H1 (cell line): ENCODE measurements around the gene GRM7. TPM values are rescaled to one million over a fixed set of nuclear protein-coding genes. Genes with fewer than 3 reads are reported as not detected.

Experiments
- CHD2 ChIP-seq: IDR thresholded peaks from 2 replicates; pipeline ENCODE4 v1.6.1; 2012; ENCODE audit warnings: low read length, improper control_type of control experiment
- EP300 ChIP-seq, 2 experiments: IDR thresholded peaks; 1 replicate in 1 of 2; 2 replicates in 1 of 2; pipeline ENCODE4 v1.6.1; 2011 to 2012; ENCODE audit warnings: low read depth in 2 of 2, low read length in 2 of 2, mild to moderate bottlenecking in 2 of 2, borderline replicate concordance in 1 of 2, inconsistent platforms in 1 of 2, moderate library complexity in 1 of 2
- KDM1A ChIP-seq: fragments of 200-600, 300-600 bp; sonication (generic); IDR thresholded peaks from 2 replicates; pipeline ENCODE4 v1.7.1; 2016; ENCODE audit warnings: mild to moderate bottlenecking, low read length, borderline replicate concordance
- SP1 ChIP-seq: IDR thresholded peaks from 2 replicates; pipeline ENCODE4 v1.6.1; 2011; ENCODE audit warnings: low read depth, low read length
- TAF7 ChIP-seq: optimal IDR thresholded peaks from 2 replicates; pipeline ENCODE3; 2011; ENCODE audit warnings: low read depth, mild to moderate bottlenecking, inconsistent platforms, low read length, moderate library complexity, borderline replicate concordance
- polyA plus RNA-seq, 7 experiments: library from polyadenylated mRNA; depleted of rRNA in 3 of 7; stranded (reverse) in 5 of 7; unstranded in 2 of 7; fragments of >200 nt in 5 of 7; fragments of 200-250 nt in 2 of 7; gene quantifications; 1 replicate in 5 of 7; 2 replicates in 1 of 7; 4 replicates in 1 of 7; pipeline versions ENCODE4 v1.2.1 to v1.2.3, GENCODE V29; 2011 to 2013; ENCODE audit warnings: missing spikeins in 2 of 7, mixed read lengths in 2 of 7
- total RNA-seq: library from RNA; stranded (reverse); fragmentation: NEBNext Ultra II Directional; extraction: Animal tissue kit (Norgen Biotek cat#: 25700); gene quantifications from 2 replicates; pipeline ENCODE4 v1.2.1, GENCODE V29; 2021
- TF ChIP-seq, protein P1 (sequence below): fragments of 300-600 bp; sonication (generic); IDR thresholded peaks from 2 replicates; pipeline ENCODE4 v1.7.1; 2012; ENCODE audit warnings: low read length, moderate library complexity, mild to moderate bottlenecking, inconsistent platforms; ENCODE audit not compliant: insufficient replicate concordance

GRM7 gene
- total and polyA plus RNA-seq, 2 of the 8 experiments (the other 6 are each of a cell fraction or from before 2014, with no cell fraction given) = 0.17 to 0.24 TPM

DNA sequence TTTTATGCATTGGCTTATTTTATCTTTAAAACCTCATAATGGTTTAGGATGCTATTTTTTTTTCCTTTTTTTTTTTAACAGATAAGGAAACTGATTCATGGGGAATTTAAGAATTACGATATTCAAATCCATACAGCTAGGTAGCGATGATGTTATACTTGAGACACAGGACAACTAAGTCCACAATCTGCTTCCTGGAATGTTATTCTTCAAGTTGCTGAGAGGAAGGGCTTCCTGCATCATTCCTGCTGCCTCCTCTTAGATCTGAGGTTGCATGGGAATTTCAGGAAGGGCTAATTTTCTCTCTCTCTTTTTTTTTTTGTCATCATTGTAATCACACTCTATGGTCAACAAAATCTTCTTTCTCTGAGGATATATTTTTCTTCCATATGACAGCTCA lies 595.5 kb downstream of the GRM7 start (continued):
- TF ChIP-seq SP1 (no peak), CHD2 (no peak), KDM1A (no peak), EP300 (IDR thresholded peaks at IDR 0.05; ENCODE audit: borderline replicate concordance in 1 of 2, low read depth in 2 of 2, low read length in 2 of 2) (no peak), TAF7 (no peak)
- TF ChIP-seq, protein P1, sequence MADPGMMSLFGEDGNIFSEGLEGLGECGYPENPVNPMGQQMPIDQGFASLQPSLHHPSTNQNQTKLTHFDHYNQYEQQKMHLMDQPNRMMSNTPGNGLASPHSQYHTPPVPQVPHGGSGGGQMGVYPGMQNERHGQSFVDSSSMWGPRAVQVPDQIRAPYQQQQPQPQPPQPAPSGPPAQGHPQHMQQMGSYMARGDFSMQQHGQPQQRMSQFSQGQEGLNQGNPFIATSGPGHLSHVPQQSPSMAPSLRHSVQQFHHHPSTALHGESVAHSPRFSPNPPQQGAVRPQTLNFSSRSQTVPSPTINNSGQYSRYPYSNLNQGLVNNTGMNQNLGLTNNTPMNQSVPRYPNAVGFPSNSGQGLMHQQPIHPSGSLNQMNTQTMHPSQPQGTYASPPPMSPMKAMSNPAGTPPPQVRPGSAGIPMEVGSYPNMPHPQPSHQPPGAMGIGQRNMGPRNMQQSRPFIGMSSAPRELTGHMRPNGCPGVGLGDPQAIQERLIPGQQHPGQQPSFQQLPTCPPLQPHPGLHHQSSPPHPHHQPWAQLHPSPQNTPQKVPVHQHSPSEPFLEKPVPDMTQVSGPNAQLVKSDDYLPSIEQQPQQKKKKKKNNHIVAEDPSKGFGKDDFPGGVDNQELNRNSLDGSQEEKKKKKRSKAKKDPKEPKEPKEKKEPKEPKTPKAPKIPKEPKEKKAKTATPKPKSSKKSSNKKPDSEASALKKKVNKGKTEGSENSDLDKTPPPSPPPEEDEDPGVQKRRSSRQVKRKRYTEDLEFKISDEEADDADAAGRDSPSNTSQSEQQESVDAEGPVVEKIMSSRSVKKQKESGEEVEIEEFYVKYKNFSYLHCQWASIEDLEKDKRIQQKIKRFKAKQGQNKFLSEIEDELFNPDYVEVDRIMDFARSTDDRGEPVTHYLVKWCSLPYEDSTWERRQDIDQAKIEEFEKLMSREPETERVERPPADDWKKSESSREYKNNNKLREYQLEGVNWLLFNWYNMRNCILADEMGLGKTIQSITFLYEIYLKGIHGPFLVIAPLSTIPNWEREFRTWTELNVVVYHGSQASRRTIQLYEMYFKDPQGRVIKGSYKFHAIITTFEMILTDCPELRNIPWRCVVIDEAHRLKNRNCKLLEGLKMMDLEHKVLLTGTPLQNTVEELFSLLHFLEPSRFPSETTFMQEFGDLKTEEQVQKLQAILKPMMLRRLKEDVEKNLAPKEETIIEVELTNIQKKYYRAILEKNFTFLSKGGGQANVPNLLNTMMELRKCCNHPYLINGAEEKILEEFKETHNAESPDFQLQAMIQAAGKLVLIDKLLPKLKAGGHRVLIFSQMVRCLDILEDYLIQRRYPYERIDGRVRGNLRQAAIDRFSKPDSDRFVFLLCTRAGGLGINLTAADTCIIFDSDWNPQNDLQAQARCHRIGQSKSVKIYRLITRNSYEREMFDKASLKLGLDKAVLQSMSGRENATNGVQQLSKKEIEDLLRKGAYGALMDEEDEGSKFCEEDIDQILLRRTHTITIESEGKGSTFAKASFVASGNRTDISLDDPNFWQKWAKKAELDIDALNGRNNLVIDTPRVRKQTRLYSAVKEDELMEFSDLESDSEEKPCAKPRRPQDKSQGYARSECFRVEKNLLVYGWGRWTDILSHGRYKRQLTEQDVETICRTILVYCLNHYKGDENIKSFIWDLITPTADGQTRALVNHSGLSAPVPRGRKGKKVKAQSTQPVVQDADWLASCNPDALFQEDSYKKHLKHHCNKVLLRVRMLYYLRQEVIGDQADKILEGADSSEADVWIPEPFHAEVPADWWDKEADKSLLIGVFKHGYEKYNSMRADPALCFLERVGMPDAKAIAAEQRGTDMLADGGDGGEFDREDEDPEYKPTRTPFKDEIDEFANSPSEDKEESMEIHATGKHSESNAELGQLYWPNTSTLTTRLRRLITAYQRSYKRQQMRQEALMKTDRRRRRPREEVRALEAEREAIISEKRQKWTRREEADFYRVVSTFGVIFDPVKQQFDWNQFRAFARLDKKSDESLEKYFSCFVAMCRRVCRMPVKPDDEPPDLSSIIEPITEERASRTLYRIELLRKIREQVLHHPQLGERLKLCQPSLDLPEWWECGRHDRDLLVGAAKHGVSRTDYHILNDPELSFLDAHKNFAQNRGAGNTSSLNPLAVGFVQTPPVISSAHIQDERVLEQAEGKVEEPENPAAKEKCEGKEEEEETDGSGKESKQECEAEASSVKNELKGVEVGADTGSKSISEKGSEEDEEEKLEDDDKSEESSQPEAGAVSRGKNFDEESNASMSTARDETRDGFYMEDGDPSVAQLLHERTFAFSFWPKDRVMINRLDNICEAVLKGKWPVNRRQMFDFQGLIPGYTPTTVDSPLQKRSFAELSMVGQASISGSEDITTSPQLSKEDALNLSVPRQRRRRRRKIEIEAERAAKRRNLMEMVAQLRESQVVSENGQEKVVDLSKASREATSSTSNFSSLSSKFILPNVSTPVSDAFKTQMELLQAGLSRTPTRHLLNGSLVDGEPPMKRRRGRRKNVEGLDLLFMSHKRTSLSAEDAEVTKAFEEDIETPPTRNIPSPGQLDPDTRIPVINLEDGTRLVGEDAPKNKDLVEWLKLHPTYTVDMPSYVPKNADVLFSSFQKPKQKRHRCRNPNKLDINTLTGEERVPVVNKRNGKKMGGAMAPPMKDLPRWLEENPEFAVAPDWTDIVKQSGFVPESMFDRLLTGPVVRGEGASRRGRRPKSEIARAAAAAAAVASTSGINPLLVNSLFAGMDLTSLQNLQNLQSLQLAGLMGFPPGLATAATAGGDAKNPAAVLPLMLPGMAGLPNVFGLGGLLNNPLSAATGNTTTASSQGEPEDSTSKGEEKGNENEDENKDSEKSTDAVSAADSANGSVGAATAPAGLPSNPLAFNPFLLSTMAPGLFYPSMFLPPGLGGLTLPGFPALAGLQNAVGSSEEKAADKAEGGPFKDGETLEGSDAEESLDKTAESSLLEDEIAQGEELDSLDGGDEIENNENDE = no peak
- TF ChIP-seq, all 59 proteins: peak for 0
